ENCODE measurements around the gene NHS. TPM values are rescaled to one million over a fixed set of nuclear protein-coding genes. Genes with fewer than 3 reads are reported as not detected.

NHS gene
- total RNA-seq, 1 experiment from 2014 or later, result 2.2 TPM

DNA sequence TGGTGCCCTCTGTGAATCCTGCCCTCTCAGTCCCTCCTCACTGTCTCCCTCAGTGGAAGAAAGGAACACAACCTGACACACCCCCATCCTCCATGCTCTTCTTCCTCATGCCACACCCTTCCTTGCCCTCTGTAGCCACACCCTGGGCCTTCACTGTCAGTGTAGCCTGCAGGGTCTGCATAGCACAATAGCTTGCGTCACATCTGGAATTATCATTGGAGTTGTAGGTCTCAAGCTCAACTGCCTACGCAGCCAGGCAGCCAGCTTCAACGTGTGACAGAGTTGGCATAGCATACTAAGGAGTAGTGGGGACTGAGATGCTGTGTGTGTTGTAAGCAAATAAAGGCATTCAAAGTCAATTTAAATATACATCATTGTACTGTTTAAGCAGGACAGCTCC, 248.8 kb downstream of the NHS start:
- no TSS peak for BruUV-seq (replicated peaks)
- CTCF ChIA-PET, result no interaction called here

DNA sequence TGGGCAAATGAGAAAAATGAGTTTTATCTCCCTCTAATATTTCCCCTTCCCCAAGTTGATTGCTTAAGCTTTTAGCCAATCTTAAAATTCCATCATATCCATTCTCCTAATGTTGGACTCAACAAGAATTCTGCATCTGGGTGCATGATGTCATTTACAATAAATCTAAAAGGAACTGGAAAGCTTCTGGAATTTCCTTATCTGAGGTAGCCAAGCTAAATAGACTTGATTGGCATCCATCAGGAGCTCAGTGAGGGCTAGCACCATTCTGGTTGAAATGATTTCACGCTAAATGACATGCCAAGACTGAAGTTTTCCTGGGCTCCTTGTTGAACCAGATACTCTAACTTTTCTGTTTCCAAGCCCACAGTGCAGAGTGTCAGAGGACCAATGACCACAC, 252.0 kb downstream of the NHS start:
- H3K4me1 Mint-ChIP-seq (ENCODE audit: low read depth, unreplicated experiment), result no peaks in the 10 kb centered on the region
- ChIA-PET CTCF (no interaction called here), POLR2A (no interaction called here)
- no peak overlapping the region for H3K27ac Mint-ChIP-seq (ENCODE audit: unreplicated experiment)
- BruUV-seq (replicated peaks), result no TSS peak
- Histone ChIP-seq H3K4me1 (peaks cover 3% of the 10 kb centered on the region; the same call in 1 of the 2 replicates), H3K9me3 (no peaks in the 10 kb centered on the region), H3K36me3 (ENCODE audit: control insufficient read depth, insufficient read depth, low read length) (no peaks in the 10 kb centered on the region), H3K4me3 (ENCODE audit: low read depth, low read length) (no peak overlapping the region), H3K27me3 (replicated peaks; ENCODE audit: control insufficient read depth, insufficient read depth, low read length) (no peaks in the 10 kb centered on the region)
- TF ChIP-seq, protein P1, sequence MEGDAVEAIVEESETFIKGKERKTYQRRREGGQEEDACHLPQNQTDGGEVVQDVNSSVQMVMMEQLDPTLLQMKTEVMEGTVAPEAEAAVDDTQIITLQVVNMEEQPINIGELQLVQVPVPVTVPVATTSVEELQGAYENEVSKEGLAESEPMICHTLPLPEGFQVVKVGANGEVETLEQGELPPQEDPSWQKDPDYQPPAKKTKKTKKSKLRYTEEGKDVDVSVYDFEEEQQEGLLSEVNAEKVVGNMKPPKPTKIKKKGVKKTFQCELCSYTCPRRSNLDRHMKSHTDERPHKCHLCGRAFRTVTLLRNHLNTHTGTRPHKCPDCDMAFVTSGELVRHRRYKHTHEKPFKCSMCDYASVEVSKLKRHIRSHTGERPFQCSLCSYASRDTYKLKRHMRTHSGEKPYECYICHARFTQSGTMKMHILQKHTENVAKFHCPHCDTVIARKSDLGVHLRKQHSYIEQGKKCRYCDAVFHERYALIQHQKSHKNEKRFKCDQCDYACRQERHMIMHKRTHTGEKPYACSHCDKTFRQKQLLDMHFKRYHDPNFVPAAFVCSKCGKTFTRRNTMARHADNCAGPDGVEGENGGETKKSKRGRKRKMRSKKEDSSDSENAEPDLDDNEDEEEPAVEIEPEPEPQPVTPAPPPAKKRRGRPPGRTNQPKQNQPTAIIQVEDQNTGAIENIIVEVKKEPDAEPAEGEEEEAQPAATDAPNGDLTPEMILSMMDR (IDR thresholded peaks at IDR 0.05; ENCODE audit: insufficient read depth in 1 of 2, low read depth in 1 of 2, low read length in 1 of 2, severe bottlenecking in 1 of 2, unreplicated experiment in 1 of 2), result no peak
- H3K27me3 Mint-ChIP-seq (ENCODE audit: insufficient read depth, unreplicated experiment), result no peaks in the 10 kb centered on the region
- H3K4me3 Mint-ChIP-seq (ENCODE audit: unreplicated experiment), result no peak overlapping the region
- no peaks in the 10 kb centered on the region for H3K9me3 Mint-ChIP-seq (ENCODE audit: unreplicated experiment)
- no peaks in the 10 kb centered on the region for H3K36me3 Mint-ChIP-seq (ENCODE audit: insufficient read depth, unreplicated experiment)
- no peak for DNase-seq
- intact Hi-C loops (cut with micrococcal nuclease; ENCODE audit: unreplicated experiment), result no loop called here

More for the DNA sequence above, 248.8 kb downstream of the NHS start:
- Mint-ChIP-seq H3K9me3 (ENCODE audit: unreplicated experiment) (no peaks in the 10 kb centered on the region), H3K27ac (ENCODE audit: unreplicated experiment) (no peak overlapping the region), H3K27me3 (ENCODE audit: insufficient read depth, unreplicated experiment) (no peaks in the 10 kb centered on the region), H3K4me3 (ENCODE audit: unreplicated experiment) (no peak overlapping the region), H3K4me1 (ENCODE audit: low read depth, unreplicated experiment) (no peaks in the 10 kb centered on the region), H3K36me3 (ENCODE audit: insufficient read depth, unreplicated experiment) (no peaks in the 10 kb centered on the region)
- Histone ChIP-seq H3K4me1 (peaks cover 3% of the 10 kb centered on the region; the same call in 1 of the 2 replicates), H3K27me3 (replicated peaks; ENCODE audit: control insufficient read depth, insufficient read depth, low read length) (no peaks in the 10 kb centered on the region), H3K9me3 (no peaks in the 10 kb centered on the region), H3K36me3 (ENCODE audit: control insufficient read depth, insufficient read depth, low read length) (no peaks in the 10 kb centered on the region), H3K4me3 (ENCODE audit: low read depth, low read length) (no peak overlapping the region)
- no peak for DNase-seq
- intact Hi-C loops (cut with micrococcal nuclease; ENCODE audit: unreplicated experiment), result no loop called here
- POLR2A ChIA-PET, result no interaction called here
- TF ChIP-seq, protein P1 (IDR thresholded peaks at IDR 0.05; ENCODE audit: insufficient read depth in 1 of 2, low read depth in 1 of 2, low read length in 1 of 2, severe bottlenecking in 1 of 2, unreplicated experiment in 1 of 2), result no peak

DNA sequence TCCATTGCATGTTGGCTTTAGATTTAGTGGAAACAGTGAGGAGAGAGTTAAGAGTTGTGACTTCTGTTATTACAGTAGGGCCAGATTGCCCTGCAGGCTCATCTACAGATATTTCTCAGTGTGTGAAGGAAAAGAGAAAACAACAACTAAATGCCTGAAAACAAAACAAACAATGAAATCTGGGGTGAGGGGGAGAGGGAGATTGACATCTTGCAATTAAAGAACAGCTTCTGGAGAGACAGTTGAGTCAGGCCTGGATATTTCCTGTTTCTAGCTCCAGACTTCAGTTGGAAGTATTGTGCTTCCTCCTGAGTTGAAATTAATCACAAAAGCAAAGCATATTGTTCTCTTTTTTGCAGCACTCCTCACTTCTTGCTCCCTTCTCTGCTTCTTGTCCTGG, 254.0 kb downstream of the NHS start:
- TF ChIP-seq, protein P1 (IDR thresholded peaks at IDR 0.05; ENCODE audit: insufficient read depth in 1 of 2, low read depth in 1 of 2, low read length in 1 of 2, severe bottlenecking in 1 of 2, unreplicated experiment in 1 of 2), result no peak
- Histone ChIP-seq H3K36me3 (ENCODE audit: control insufficient read depth, insufficient read depth, low read length) (no peaks in the 10 kb centered on the region), H3K4me1 (peaks cover 6% of the 10 kb centered on the region), H3K9me3 (no peaks in the 10 kb centered on the region), H3K4me3 (ENCODE audit: low read depth, low read length) (no peak overlapping the region), H3K27me3 (replicated peaks; ENCODE audit: control insufficient read depth, insufficient read depth, low read length) (no peaks in the 10 kb centered on the region)
- Mint-ChIP-seq H3K4me1 (ENCODE audit: low read depth, unreplicated experiment) (peaks cover 11% of the 10 kb centered on the region), H3K27me3 (ENCODE audit: insufficient read depth, unreplicated experiment) (no peaks in the 10 kb centered on the region), H3K9me3 (ENCODE audit: unreplicated experiment) (no peaks in the 10 kb centered on the region), H3K4me3 (ENCODE audit: unreplicated experiment) (no peak overlapping the region), H3K36me3 (ENCODE audit: insufficient read depth, unreplicated experiment) (no peaks in the 10 kb centered on the region), H3K27ac (ENCODE audit: unreplicated experiment) (no peak overlapping the region)
- POLR2A ChIA-PET, result no interaction called here
- no TSS peak for BruUV-seq (replicated peaks)
- CTCF ChIA-PET, result no interaction called here
- intact Hi-C loops (cut with micrococcal nuclease; ENCODE audit: unreplicated experiment), result no loop called here
- no peak for DNase-seq

All from Caco-2 (cell line).